ENCODE results near the gene SF1.
A peak's percentile ranks its signal among the peaks of the same experiment; 100 is the strongest.

Gene SF1

DNA sequence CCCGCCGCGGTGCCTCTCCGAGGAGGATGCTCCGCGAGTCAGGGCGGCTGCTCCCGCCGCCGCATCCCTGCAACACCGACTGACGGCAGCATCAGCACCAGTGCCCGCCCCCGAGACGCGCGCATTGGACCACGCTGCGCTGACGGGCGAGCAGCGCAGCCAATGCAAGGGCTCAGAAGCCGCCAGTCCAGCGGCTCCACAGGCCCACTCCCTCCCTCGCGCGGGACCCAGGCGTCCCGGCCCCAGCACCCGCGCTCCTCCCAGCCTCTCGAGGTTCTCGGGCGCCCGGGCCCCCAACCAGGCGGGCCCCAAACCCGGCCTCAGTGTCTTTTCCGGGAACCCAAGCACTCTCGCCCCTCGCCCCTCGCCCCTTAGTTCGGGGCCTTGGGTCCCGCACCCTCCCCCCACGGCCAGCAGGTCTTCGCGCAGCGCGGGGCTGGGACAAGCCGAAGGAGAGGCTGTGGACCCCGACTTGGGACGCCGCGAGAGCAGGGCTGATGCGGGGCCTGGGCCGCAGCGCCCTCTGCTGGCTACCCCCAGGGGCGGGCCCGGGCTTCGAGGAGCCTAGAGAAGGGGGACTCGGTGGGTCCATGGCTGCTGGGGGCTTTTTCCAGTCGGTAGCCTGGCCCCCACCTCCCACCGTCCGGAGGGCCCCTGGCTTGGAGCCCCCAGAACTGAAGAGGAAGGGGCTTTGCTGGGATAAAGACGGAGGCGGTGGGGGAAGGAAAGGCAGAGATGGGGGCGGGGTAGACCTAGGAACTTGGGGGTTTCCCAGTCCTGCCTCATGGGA lies 55.0 kb downstream of the SF1 start, which contains the start of gene NRXN2:
TSS of gene NRXN2 (minus strand) at position 81 of the 790 bp plus-strand sequence. CDS start 9,498 bp downstream, outside the sequence.
- DNase-seq = peak; percentile 70

DNA sequence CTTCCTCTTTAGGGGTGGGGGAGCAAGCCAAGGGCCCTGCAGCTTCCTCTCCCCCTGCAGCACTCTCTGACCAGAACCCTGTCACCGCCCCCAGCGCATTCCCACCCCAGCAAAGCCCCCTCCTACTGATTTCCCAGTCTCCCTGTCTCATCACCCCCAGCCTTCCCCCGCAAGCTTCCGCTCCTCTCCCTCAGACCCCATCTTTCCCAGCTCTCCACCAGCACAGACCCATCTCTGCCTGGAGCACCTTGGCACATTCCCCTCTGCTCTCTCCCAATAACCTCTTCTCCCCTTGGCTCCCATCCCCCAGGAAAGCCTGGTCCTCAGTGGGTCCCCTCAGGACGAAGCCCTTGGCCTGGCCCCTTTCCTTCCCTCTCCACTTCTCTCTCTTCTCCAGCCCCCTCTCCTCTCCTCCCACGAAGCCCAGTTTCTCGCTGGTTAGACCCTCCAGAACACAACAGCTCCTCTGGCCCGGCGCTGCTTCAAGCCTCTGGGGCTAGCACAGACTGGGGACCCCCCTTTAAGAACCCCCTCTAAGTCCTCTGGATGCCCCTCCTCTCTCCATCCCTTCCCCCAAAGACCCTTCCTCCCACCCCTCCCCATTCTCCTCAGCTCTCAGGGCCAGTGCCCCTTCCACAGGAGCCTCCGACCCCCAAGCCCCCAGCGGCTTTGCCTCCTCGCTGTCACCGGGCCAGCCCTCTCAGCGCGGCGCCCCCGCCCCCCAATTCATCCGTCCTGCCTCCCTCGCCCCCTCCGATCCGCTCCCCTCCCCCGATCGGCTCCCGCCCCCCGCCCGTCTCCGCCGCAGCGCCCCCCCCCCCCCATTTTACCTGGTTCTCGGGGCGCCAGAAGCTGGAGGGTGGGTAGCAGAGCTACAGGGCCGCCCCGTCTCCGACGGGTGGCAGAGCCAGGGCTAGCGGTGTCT lies 55.9 kb downstream of the SF1 start:
- no peak for DNase-seq

- no peak for DNase-seq
Measured at GRCh38 chr11:64721359-64721699, 57.0 kb downstream of the SF1 start.

DNA sequence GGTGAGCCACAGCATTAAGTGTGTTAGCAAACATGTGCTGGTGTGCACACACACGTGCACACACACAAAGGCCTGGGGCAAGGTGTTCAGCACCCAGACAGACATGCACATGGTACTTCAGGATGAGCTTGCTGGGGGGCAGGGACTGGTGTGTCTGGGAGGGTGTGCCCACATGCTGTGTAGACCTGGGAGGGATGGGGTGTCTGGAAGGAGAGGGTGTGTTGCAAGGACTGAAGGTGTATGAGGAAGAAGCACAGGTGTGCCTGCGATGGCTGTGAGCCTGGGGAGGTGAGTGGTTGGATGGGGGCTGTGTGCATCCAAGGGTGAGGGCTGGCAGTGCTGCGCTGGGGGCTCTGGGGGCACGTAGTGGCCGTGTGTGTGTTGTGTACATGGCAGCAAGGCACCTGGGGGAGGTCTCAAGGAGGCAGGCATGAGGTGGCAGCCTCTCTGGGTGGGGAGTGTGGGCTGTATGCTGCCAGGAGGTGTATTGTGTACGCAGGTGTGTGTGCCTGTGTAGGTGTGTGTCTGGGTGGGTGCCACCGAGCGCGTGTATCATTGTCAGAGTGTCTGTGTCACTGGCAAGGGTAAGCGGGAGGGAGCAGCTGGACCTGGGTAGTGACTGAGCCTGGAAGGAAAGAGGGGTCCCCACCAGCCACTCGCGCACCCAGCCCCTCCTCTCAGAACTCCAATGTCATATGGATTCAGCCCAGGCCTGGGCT lies 57.5 kb downstream of the SF1 start:
- DNase-seq = no peak

- no peak for DNase-seq
Measured at GRCh38 chr11:64720167-64720566, 58.2 kb downstream of the SF1 start.

- no peak for DNase-seq
Measured at GRCh38 chr11:64719406-64719805, 58.9 kb downstream of the SF1 start.

DNA sequence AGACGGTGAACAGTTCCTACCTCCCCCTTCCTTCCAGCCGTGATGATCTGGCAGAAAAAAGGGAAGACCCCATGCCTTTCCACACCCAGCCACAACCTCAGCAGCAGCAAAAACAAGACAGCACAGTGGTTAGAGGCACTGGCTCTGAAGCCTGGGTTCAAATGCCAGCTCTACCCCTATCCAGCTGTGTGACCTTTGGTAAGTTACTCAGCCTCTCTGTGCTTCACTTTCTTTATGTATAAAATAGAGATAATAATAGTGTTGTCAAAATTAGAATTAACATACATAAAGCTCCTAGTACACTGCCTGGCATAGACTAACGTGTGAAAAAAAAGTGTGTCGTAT lies 59.6 kb downstream of the SF1 start:
- no peak for DNase-seq

GRCh38 chr11:64718084-64718779 lies 60.1 kb downstream of the SF1 start:
- no peak for DNase-seq

DNA sequence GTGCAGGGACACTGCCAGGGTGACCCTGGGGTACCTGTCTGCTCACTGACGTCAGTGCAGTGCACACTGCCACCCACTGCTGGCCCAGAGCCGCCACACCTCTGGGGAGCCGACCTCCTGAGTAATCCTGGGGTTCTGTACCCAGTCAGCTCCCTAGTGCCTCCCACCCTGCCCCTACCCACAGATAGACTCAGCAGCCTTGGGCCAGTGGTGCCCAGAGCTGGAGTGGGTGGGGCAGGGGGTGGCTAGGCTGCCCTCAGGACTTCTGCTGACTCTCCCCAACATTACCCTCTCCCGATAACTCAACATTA lies 61.1 kb downstream of the SF1 start:
- DNase-seq = no peak

DNA sequence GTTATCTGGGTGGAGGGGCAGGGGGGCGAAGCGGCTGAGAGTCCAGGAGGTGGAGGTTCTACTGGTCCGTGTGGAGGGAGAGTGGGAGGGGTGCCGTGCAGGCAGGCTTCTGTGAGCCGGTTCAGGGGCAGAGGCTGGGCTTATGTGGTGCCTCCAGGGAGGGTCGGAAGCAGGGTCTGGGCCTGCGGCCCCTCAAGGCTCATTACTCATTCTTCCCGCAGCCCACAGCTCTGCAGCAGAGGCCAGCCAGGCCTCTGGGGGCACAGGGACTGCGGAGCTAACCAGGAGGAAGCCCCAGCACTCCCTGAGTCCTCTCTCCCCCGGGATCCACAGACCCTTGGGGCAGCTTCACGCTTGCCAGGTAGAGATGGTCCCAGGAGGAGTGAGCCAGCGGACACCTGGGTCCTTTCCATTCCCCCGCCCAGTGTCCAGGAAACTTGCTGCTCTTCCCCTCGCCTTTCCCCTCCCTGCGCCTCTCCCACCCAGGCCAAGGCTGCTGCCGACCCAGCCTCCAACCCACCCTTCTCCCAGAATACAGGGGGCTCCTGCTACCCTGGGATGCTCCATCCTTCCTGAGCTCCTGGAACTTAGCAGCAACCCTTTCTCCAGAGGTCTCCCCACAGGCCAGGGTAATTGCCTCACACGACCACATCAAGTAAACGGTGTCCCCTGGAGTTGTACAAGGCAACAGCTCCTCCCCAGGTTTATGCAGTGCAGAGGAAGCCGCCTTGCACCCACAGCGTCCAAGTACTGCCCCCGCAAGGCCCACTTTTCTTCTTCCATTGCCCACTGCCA lies 61.7 kb downstream of the SF1 start:
- no peak for DNase-seq

- no peak for DNase-seq
Measured at GRCh38 chr11:64715756-64716472, 62.4 kb downstream of the SF1 start.

GRCh38 chr11:64715110-64715509 lies 63.2 kb downstream of the SF1 start:
- no peak for DNase-seq

GRCh38 chr11:64714666-64715065 lies 63.7 kb downstream of the SF1 start:
- DNase-seq = no peak
